A549 (cell line): ENCODE measurements around the gene HDAC7. TPM values are rescaled to one million over a fixed set of nuclear protein-coding genes. Genes with fewer than 3 reads are reported as not detected.

Experiments
- ATAC-seq, 2 experiments: fragments of 200-7000 bp in 1 of 2; fragments of >200 bp in 1 of 2; cut with Nextera tagmentation in 1 of 2; cut with Tn5 transposase in 1 of 2; 3 replicates each; pipeline versions ENCODE4 v1.8.0 to v1.9.1; 2018 to 2020; ENCODE audit warnings: mild to moderate bottlenecking in 1 of 2, moderate library complexity in 1 of 2
- CTCF ChIA-PET: fragments of 300-600 bp; sonication (Branson Sonifier 250); formaldehyde crosslinking; extraction: SDS; loops from one replicate; lab custom pipeline; 2021; ENCODE audit warnings: antibody characterized with exemption, inconsistent platforms; lab: Yijun Ruan, JAX
- POLR2A ChIA-PET: fragments of 350-600 bp; formaldehyde crosslinking; extraction: SDS; loops from one replicate; lab custom pipeline; 2021; ENCODE audit warnings: antibody characterized with exemption, inconsistent platforms; lab: Yijun Ruan, JAX
- DNase-seq, 2 experiments: peaks; one replicate each; pipeline versions ENCODE4 v3.0.0 to v3.0.0-alpha.2; 2011 to 2016; ENCODE audit warnings: low read depth in 1 of 2, low spot score in 1 of 2
- FAIRE-seq: peaks from 2 replicates; lab custom pipeline; 2011; peaks lifted over from hg19 to GRCh38; lab: Jason Lieb, UNC
- H3K27ac ChIP-seq, 2 experiments: fragments of >200 bp; sonication (Bioruptor Twin); formaldehyde crosslinking; 3 replicates each; pipeline ENCODE4 v1.5.1; 2016 to 2017
- H3K4me1 ChIP-seq: fragments of >200 bp; sonication (Bioruptor Twin); formaldehyde crosslinking; 3 replicates; pipeline ENCODE4 v1.6.1; 2016
- H3K4me2 ChIP-seq: fragments of >200 bp; sonication (Bioruptor Twin); formaldehyde crosslinking; 3 replicates; pipeline ENCODE4 v1.6.1; 2016
- H3K4me3 ChIP-seq: fragments of >200 bp; sonication (Bioruptor Twin); formaldehyde crosslinking; 3 replicates; pipeline ENCODE4 v1.5.1; 2016
- H3K9me3 ChIP-seq: fragments of >200 bp; sonication (Bioruptor Twin); formaldehyde crosslinking; 3 replicates; pipeline ENCODE4 v1.6.1; 2016
- BHLHE40 ChIP-seq: IDR thresholded peaks from 2 replicates; pipeline ENCODE4 v1.6.1; 2012; ENCODE audit warnings: low read depth, low read length, inconsistent platforms
- CBX8 ChIP-seq: fragments of 200-600 bp; sonication (generic); IDR thresholded peaks from 2 replicates; pipeline ENCODE4 v1.6.1; 2016
- CEBPB ChIP-seq, 2 experiments: fragments of >200 bp in 1 of 2; sonication (Bioruptor Twin) in 1 of 2; formaldehyde crosslinking in 1 of 2; IDR thresholded peaks; 2 replicates each; pipeline ENCODE4 v1.6.1; 2012 to 2016
- EHMT2 ChIP-seq: fragments of 200-600 bp; sonication (generic); IDR thresholded peaks from 2 replicates; pipeline ENCODE4 v1.6.1; 2016; ENCODE audit warnings: antibody characterized with exemption, low read depth, mild to moderate bottlenecking, moderate library complexity
- EP300 ChIP-seq, 2 experiments: fragments of >200 bp; sonication (Bioruptor Twin); formaldehyde crosslinking; IDR thresholded peaks; 2 replicates in 1 of 2; 3 replicates in 1 of 2; pipeline ENCODE4 v1.6.1; 2016 to 2017
- HEYL ChIP-seq: fragments of 250-450 bp; sonication (Bioruptor Pico); IDR thresholded peaks from 2 replicates; pipeline ENCODE4 v1.8.0; 2021; ENCODE audit warnings: mild to moderate bottlenecking, moderate library complexity
- HOXA7 ChIP-seq: fragments of 250-450 bp; sonication (Bioruptor Pico); IDR thresholded peaks from 2 replicates; pipeline ENCODE4 v1.5.0; 2020; ENCODE audit warnings: mild to moderate bottlenecking, moderate library complexity
- KDM1A ChIP-seq: fragments of 200-600 bp; sonication (generic); IDR thresholded peaks from 2 replicates; pipeline ENCODE4 v1.6.1; 2016; ENCODE audit warnings: low read depth, mild to moderate bottlenecking
- MAX ChIP-seq: IDR thresholded peaks from 2 replicates; pipeline ENCODE4 v1.6.1; 2012
- MAZ ChIP-seq: fragments of 150-350 bp; IDR thresholded peaks from 2 replicates; pipeline ENCODE4 v1.6.1; 2014; ENCODE audit warnings: antibody characterized with exemption, low read depth, low read length, borderline replicate concordance
- NPAS2 ChIP-seq: fragments of 250-450 bp; sonication (Bioruptor Pico); IDR thresholded peaks from 2 replicates; pipeline ENCODE4 v1.8.0; 2022; ENCODE audit warnings: mild to moderate bottlenecking, moderate library complexity, borderline replicate concordance
- NR3C1 ChIP-seq: fragments of >200 bp; sonication (Bioruptor Twin); formaldehyde crosslinking; IDR thresholded peaks from 3 replicates; pipeline ENCODE4 v1.6.1; 2017
- RARB ChIP-seq: fragments of 250-450 bp; sonication (Bioruptor Pico); IDR thresholded peaks from 2 replicates; pipeline ENCODE4 v1.8.0; 2021; ENCODE audit warnings: mild to moderate bottlenecking, moderate library complexity
- RCOR1 ChIP-seq: fragments of 150-350 bp; IDR thresholded peaks from 2 replicates; pipeline ENCODE4 v1.6.1; 2014; ENCODE audit warnings: antibody characterized with exemption, low read length, low read depth
- REST ChIP-seq: fragments of 200-600 bp; sonication (generic); IDR thresholded peaks from 2 replicates; pipeline ENCODE4 v1.6.1; 2016; ENCODE audit warnings: antibody characterized with exemption, mild to moderate bottlenecking, moderate library complexity
- RNF2 ChIP-seq: fragments of 200-600 bp; sonication (generic); IDR thresholded peaks from 2 replicates; pipeline ENCODE4 v1.6.1; 2016; ENCODE audit warnings: low read depth, mild to moderate bottlenecking, antibody characterized with exemption, moderate library complexity, borderline replicate concordance
- USF2 ChIP-seq: fragments of 450-650 bp; IDR thresholded peaks from 2 replicates; pipeline ENCODE4 v1.6.1; 2014; ENCODE audit warnings: antibody characterized with exemption
- ZFP36 ChIP-seq: fragments of 450-650 bp; IDR thresholded peaks from 2 replicates; pipeline ENCODE4 v1.6.1; 2014; ENCODE audit warnings: borderline replicate concordance; ENCODE audit not compliant: partially characterized antibody
- ZNF302 ChIP-seq: fragments of 250-450 bp; sonication (Bioruptor Pico); IDR thresholded peaks from 2 replicates; pipeline ENCODE4 v1.9.0; 2021; ENCODE audit warnings: inconsistent platforms, mild to moderate bottlenecking, moderate library complexity
- ZSCAN20 ChIP-seq: fragments of 250-450 bp; sonication (Bioruptor Pico); IDR thresholded peaks from 2 replicates; pipeline ENCODE4 v1.8.0; 2022; ENCODE audit warnings: mild to moderate bottlenecking, moderate library complexity
- WGBS: methylation state at CpG from one replicate; pipeline ENCODE4 v1.1.6; 2017; ENCODE audit errors: missing lambda C conversion rate; 5-methylcytosine and 5-hydroxymethylcytosine counted together
- polyA plus RNA-seq, 4 experiments: library from polyadenylated mRNA; depleted of rRNA in 3 of 4; stranded (reverse); fragments of >200 nt; fragmentation: RNase III in 1 of 4; extraction: RNeasy Plus Mini Kit Qiagen cat#74134 plus additional on column Dnase treatment in 1 of 4; gene quantifications; 2 replicates in 3 of 4; 3 replicates in 1 of 4; pipeline ENCODE4 v1.2.3, GENCODE V29; 2011 to 2017

HDAC7 gene
- polyA plus RNA-seq, 2 of the 4 experiments (the other 2 are of a cell fraction): 17.2 to 36.0 TPM

- WGBS: 25% methylated on average over 2 of the region's 4 CpGs
- Histone ChIP-seq H3K27ac (peak overlapping the region in 1 of 2 experiments; percentile 19; a peak in 2 of 6 replicates), H3K4me2 (0 out of 3 replicates have a peak overlapping the region, but pooled peaks have one; percentile 10), H3K4me3 (no peak overlapping the region), H3K9me3 (no peaks in the 10 kb centered on the region), H3K4me1 (peaks cover 8% of the 10 kb centered on the region)
- POLR2A ChIA-PET: interaction anchor here (1.4 to 2.0 kb wide), 2 partner anchors 18 to 41 kb away, joined by 4 to 5 read pairs; no protein-coding TSS in a partner anchor
- ATAC-seq: no peak
- CTCF ChIA-PET: interaction anchor here (0.6 to 43.9 kb wide), 34 partner anchors 14 to 877 kb away, joined by 3 to 1399 read pairs (median 6); partner anchors contain the start of genes ENDOU, RAPGEF3, RPAP3 and SLC48A1
- FAIRE-seq: no peak
- no peak for DNase-seq
- TF ChIP-seq KDM1A (no peak), MAX (no peak), RARB (CRISPR knock-in tag) (no peak), EHMT2 (no peak), MAZ (no peak), NPAS2 (CRISPR knock-in tag) (no peak), HEYL (CRISPR knock-in tag) (no peak), REST (no peak), ZFP36 (no peak), BHLHE40 (no peak), ZSCAN20 (CRISPR knock-in tag) (no peak)
- TF ChIP-seq, all 56 proteins: peak for 0
Measured at GRCh38 chr12:47741340-47741703, 78.4 kb downstream of the HDAC7 start.

GRCh38 chr12:47740606-47741339, 78.9 kb downstream of the HDAC7 start:
- Histone ChIP-seq H3K4me1 (peaks cover 8% of the 10 kb centered on the region), H3K4me3 (no peak overlapping the region), H3K4me2 (no peak overlapping the region)

More at GRCh38 chr12:47740606-47741339, 78.9 kb downstream of the HDAC7 start:
- CTCF ChIA-PET: interaction anchor here (1.3 to 43.9 kb wide), 13 partner anchors 13 to 209 kb away, joined by 3 to 1399 read pairs (median 29); partner anchors contain the start of genes ENDOU, RAPGEF3, RPAP3 and SLC48A1
- no peak for DNase-seq
- Histone ChIP-seq H3K27ac (peak overlapping the region in 1 of 2 experiments; percentile 19; a peak in 2 of 6 replicates), H3K9me3 (no peaks in the 10 kb centered on the region)
- ATAC-seq: no peak
- no peak for FAIRE-seq
- POLR2A ChIA-PET: interaction anchor here (1.4 kb wide), 1 partner anchor 41 kb away, joined by 4 read pairs; no protein-coding TSS in a partner anchor
- TF ChIP-seq NR3C1 (no peak), NPAS2 (CRISPR knock-in tag) (no peak), RCOR1 (no peak), RARB (CRISPR knock-in tag) (no peak), RNF2 (no peak), EP300 (IDR thresholded peaks at IDR 0.05) (no peak), ZNF302 (CRISPR knock-in tag) (no peak), CEBPB (IDR thresholded peaks at IDR 0.05) (no peak), HOXA7 (CRISPR knock-in tag) (no peak), CBX8 (no peak), USF2 (no peak), KDM1A (no peak)
- 75% methylated on average over 19 of the region's 21 CpGs for WGBS
